Measurements from ENCODE around the gene ARPP21. TPM values are rescaled to one million over a fixed set of nuclear protein-coding genes. Genes with fewer than 3 reads are reported as not detected.

Gene ARPP21
- polyA plus RNA-seq, 1 of the 3 experiments (the other 2 are of a cell fraction): 1.6 TPM

DNA sequence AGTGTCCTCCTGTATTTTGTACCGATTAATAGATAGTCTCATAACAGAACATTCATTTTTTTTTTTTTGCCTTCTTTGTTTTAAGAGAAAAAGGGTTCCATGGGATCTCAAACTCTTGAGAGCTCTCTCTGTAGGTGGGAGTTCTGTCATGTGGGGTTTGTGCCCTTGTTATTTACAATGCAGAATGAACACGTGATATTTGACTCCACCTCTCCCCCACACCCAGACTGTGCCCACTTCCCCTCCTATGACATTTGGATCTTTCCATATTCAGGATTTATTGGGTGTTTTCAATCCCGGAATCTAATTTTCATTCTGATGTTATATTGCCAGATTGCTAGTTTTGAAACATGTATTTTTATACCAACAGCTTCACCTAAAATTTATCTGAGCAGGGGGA is 49.5 kb downstream of the ARPP21 start:
- POLR2A ChIA-PET: no interaction called here
- H3K27me3 ChIP-seq (ENCODE audit: insufficient read depth): no peaks in the 10 kb centered on the region
- CTCF ChIA-PET: no interaction called here
- H3F3A ChIP-seq (replicated peaks; ENCODE audit: insufficient read depth): no peaks in the 10 kb centered on the region
- H3K4me2 ChIP-seq: no peak overlapping the region
- no peaks in the 10 kb centered on the region for H3K79me2 ChIP-seq (ENCODE audit: insufficient read depth)
- no peaks in the 10 kb centered on the region; a peak in 1 of 4 replicates for H3K4me1 ChIP-seq (ENCODE audit: control insufficient read depth in 1 of 2, insufficient read depth in 2 of 2, low read depth in 1 of 2, low read length in 1 of 2)
- no peaks in the 10 kb centered on the region for H3K9me3 ChIP-seq
- 66% methylated on average over 3 of the region's 3 CpGs for WGBS (ENCODE audit: low lambda C conversion rate)
- no peak overlapping the region for H3K4me3 ChIP-seq (ENCODE audit: low read depth in 2 of 2, low read length in 1 of 2)
- no peak overlapping the region for H3K27ac ChIP-seq (ENCODE audit: low read depth in 2 of 2, low read length in 1 of 2)
- TF ChIP-seq RXRA (IDR thresholded peaks at IDR 0.05; ENCODE audit: borderline replicate concordance, low read depth): no peak
- TF ChIP-seq TAF1 (IDR thresholded peaks at IDR 0.05; ENCODE audit: borderline replicate concordance, low read depth, low read length): no peak
- no peak for TF ChIP-seq RFX5 (IDR thresholded peaks at IDR 0.05; ENCODE audit: low read length)
- no peak for TF ChIP-seq NFIC (IDR thresholded peaks at IDR 0.05; ENCODE audit: borderline replicate concordance)
- TF ChIP-seq POLR2AphosphoS5 (IDR thresholded peaks at IDR 0.05; ENCODE audit: low read depth, low read length): no peak
- TF ChIP-seq, protein P1, sequence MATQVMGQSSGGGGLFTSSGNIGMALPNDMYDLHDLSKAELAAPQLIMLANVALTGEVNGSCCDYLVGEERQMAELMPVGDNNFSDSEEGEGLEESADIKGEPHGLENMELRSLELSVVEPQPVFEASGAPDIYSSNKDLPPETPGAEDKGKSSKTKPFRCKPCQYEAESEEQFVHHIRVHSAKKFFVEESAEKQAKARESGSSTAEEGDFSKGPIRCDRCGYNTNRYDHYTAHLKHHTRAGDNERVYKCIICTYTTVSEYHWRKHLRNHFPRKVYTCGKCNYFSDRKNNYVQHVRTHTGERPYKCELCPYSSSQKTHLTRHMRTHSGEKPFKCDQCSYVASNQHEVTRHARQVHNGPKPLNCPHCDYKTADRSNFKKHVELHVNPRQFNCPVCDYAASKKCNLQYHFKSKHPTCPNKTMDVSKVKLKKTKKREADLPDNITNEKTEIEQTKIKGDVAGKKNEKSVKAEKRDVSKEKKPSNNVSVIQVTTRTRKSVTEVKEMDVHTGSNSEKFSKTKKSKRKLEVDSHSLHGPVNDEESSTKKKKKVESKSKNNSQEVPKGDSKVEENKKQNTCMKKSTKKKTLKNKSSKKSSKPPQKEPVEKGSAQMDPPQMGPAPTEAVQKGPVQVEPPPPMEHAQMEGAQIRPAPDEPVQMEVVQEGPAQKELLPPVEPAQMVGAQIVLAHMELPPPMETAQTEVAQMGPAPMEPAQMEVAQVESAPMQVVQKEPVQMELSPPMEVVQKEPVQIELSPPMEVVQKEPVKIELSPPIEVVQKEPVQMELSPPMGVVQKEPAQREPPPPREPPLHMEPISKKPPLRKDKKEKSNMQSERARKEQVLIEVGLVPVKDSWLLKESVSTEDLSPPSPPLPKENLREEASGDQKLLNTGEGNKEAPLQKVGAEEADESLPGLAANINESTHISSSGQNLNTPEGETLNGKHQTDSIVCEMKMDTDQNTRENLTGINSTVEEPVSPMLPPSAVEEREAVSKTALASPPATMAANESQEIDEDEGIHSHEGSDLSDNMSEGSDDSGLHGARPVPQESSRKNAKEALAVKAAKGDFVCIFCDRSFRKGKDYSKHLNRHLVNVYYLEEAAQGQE (IDR thresholded peaks at IDR 0.05; ENCODE audit: low read depth, low read length): no peak
- no peak for TF ChIP-seq RCOR1 (IDR thresholded peaks at IDR 0.05; ENCODE audit: low read length)
- TF ChIP-seq ELF1 (IDR thresholded peaks at IDR 0.05): no peak
- TF ChIP-seq EZH2phosphoT487 (IDR thresholded peaks at IDR 0.05; ENCODE audit: borderline replicate concordance, low read depth): no peak
- TF ChIP-seq, protein P2, sequence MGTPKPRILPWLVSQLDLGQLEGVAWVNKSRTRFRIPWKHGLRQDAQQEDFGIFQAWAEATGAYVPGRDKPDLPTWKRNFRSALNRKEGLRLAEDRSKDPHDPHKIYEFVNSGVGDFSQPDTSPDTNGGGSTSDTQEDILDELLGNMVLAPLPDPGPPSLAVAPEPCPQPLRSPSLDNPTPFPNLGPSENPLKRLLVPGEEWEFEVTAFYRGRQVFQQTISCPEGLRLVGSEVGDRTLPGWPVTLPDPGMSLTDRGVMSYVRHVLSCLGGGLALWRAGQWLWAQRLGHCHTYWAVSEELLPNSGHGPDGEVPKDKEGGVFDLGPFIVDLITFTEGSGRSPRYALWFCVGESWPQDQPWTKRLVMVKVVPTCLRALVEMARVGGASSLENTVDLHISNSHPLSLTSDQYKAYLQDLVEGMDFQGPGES (IDR thresholded peaks at IDR 0.05; ENCODE audit: low read depth, low read length): no peak
- no peak for TF ChIP-seq FOXJ3 (CRISPR knock-in tag; IDR thresholded peaks at IDR 0.05)
- TF ChIP-seq, protein P3, sequence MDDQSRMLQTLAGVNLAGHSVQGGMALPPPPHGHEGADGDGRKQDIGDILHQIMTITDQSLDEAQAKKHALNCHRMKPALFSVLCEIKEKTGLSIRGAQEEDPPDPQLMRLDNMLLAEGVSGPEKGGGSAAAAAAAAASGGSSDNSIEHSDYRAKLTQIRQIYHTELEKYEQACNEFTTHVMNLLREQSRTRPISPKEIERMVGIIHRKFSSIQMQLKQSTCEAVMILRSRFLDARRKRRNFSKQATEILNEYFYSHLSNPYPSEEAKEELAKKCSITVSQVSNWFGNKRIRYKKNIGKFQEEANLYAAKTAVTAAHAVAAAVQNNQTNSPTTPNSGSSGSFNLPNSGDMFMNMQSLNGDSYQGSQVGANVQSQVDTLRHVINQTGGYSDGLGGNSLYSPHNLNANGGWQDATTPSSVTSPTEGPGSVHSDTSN (IDR thresholded peaks at IDR 0.05): no peak
- TF ChIP-seq JUND (IDR thresholded peaks at IDR 0.05): no peak
- TF ChIP-seq NRF1 (IDR thresholded peaks at IDR 0.05; ENCODE audit: low read depth, low read length): no peak
- no peak for TF ChIP-seq SIN3A (IDR thresholded peaks at IDR 0.05; ENCODE audit: borderline replicate concordance, low read depth, low read length)
- TF ChIP-seq, protein P4, sequence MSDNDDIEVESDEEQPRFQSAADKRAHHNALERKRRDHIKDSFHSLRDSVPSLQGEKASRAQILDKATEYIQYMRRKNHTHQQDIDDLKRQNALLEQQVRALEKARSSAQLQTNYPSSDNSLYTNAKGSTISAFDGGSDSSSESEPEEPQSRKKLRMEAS (IDR thresholded peaks at IDR 0.05; ENCODE audit: low read depth): no peak
- TF ChIP-seq, protein P5, sequence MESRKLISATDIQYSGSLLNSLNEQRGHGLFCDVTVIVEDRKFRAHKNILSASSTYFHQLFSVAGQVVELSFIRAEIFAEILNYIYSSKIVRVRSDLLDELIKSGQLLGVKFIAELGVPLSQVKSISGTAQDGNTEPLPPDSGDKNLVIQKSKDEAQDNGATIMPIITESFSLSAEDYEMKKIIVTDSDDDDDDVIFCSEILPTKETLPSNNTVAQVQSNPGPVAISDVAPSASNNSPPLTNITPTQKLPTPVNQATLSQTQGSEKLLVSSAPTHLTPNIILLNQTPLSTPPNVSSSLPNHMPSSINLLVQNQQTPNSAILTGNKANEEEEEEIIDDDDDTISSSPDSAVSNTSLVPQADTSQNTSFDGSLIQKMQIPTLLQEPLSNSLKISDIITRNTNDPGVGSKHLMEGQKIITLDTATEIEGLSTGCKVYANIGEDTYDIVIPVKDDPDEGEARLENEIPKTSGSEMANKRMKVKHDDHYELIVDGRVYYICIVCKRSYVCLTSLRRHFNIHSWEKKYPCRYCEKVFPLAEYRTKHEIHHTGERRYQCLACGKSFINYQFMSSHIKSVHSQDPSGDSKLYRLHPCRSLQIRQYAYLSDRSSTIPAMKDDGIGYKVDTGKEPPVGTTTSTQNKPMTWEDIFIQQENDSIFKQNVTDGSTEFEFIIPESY (IDR thresholded peaks at IDR 0.05; ENCODE audit: borderline replicate concordance, low read depth): no peak
- TF ChIP-seq GABPA (IDR thresholded peaks at IDR 0.05; ENCODE audit: low read depth): no peak
- TF ChIP-seq, protein P6, sequence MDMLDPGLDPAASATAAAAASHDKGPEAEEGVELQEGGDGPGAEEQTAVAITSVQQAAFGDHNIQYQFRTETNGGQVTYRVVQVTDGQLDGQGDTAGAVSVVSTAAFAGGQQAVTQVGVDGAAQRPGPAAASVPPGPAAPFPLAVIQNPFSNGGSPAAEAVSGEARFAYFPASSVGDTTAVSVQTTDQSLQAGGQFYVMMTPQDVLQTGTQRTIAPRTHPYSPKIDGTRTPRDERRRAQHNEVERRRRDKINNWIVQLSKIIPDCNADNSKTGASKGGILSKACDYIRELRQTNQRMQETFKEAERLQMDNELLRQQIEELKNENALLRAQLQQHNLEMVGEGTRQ (IDR thresholded peaks at IDR 0.05; ENCODE audit: borderline replicate concordance, low read depth, low read length): no peak
- TF ChIP-seq, protein P7, sequence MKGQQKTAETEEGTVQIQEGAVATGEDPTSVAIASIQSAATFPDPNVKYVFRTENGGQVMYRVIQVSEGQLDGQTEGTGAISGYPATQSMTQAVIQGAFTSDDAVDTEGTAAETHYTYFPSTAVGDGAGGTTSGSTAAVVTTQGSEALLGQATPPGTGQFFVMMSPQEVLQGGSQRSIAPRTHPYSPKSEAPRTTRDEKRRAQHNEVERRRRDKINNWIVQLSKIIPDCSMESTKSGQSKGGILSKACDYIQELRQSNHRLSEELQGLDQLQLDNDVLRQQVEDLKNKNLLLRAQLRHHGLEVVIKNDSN (IDR thresholded peaks at IDR 0.05; ENCODE audit: borderline replicate concordance, low read depth): no peak
- no peak overlapping the region for H3K9ac ChIP-seq
- no peaks in the 10 kb centered on the region for H3K36me3 ChIP-seq (replicated peaks in 1 of 2; ENCODE audit: control insufficient read depth in 1 of 2, insufficient read depth in 2 of 2, low read length in 1 of 2)
- H2AFZ ChIP-seq (ENCODE audit: low read depth): no peak overlapping the region
- no peak for DNase-seq
- no peaks in the 10 kb centered on the region for H4K20me1 ChIP-seq (ENCODE audit: insufficient read depth)
- H3K9me2 ChIP-seq: no peaks in the 10 kb centered on the region

All from SK-N-SH (cell line).